Central memory CD4-positive, alpha-beta T cell (primary cell): ENCODE data around the gene KLHL40.

Source experiments
- DNase-seq: peaks from one replicate; pipeline ENCODE4 v3.0.0; 2022
- total RNA-seq, 3 experiments: gene quantifications; one replicate each; lab custom pipeline; 2026; lab: John Stamatoyannopoulos, UW

The KLHL40 gene
- total RNA-seq = 0 reads per million in 3 experiments

GRCh38 chr3:42685363-42685881 is at the start of gene KLHL40:
KLHL40 (plus strand) TSS chr3:42685537; CDS start chr3:42685619, 82 bp downstream.
- no peak for DNase-seq

DNA sequence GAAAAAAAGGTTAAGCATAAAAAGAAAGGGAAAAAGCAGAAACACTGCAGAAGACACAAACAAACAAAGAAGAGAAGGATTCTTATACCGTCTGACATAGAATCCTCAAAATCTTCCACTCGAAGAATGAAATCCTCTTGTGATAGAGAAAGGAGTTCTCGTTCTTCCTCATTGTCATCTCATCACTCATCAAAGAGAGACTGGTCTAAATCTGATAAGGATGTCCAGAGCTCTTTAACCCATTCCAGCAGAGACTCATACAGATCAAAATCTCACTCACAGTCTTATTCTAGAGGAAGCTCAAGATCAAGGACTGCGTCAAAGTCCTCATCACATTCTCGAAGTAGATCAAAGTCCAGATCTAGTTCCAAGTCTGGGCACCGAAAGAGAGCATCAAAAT is 48.3 kb upstream of the KLHL40 start:
- DNase-seq = no peak

DNA sequence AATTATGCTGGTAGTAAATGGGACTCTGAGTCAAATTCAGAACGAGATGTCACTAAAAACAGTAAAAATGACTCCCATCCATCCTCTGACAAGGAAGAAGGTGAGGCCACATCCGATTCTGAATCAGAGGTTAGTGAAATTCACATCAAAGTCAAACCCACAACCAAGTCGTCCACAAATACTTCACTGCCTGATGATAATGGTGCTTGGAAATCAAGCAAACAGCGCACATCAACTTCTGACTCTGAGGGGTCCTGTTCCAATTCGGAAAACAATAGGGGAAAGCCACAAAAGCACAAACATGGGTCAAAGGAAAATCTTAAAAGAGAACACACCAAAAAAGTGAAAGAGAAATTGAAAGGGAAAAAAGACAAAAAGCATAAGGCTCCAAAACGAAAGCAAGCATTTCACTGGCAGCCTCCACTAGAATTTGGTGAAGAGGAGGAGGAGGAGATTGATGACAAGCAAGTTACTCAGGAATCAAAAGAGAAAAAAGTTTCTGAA is 46.9 kb upstream of the KLHL40 start:
- DNase-seq = peak; percentile 70

DNA sequence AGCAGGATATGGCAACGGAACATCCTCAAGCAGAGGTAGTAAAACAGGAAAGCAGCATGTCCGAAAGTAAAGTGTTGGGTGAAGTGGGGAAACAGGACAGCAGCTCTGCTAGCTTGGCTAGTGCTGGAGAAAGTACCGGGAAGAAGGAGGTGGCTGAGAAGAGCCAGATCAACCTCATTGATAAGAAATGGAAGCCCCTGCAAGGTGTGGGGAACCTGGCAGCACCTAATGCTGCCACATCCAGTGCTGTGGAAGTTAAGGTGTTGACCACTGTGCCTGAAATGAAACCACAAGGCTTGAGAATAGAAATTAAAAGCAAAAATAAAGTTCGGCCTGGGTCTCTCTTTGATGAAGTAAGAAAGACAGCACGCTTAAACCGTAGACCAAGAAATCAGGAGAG is 46.1 kb upstream of the KLHL40 start:
- DNase-seq = no peak

DNA sequence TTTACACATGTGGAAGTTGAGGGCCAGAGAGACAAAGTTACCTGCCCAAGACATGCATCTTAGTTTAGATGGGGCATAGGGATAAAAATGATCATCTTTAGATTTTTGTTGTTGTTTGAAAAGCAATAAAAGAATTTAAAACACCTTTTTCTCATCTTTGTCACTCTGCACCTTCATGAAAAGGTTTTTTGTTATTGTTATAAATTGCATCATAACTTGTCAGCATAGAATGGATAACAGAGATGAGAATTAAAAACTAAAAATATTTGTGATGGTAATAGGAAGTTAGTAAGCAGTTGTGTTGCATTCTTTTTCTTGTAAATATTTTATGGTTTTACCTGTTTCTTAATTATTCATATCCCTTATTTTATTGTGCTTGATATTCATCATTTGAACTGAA is 45.2 kb upstream of the KLHL40 start:
- no peak for DNase-seq

- no peak for DNase-seq
Observed at GRCh38 chr3:42640771-42641370, 44.5 kb upstream of the KLHL40 start.

GRCh38 chr3:42647821-42648459 is 37.4 kb upstream of the KLHL40 start:
- DNase-seq = no peak

DNA sequence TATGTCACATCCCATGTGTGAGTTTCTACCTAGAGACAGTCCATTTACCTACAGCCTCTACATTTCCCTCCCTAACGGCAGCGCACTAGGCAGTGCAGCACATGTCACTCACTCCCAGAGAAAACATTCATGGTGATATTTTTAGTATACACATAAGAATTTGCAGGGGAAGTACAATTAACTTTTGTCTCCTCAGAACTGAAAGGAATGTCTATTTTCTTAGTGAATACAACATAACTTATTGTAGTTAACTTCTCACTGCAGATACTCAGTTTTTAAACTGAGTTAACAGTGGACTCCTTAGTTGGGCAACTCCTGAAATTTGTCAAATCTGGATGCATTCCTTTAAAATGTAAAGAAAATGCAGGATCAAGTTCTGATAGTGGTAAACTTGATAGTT is 36.3 kb upstream of the KLHL40 start:
- no peak for DNase-seq

- DNase-seq = no peak
Observed at GRCh38 chr3:42649783-42650182, 35.6 kb upstream of the KLHL40 start.

DNA sequence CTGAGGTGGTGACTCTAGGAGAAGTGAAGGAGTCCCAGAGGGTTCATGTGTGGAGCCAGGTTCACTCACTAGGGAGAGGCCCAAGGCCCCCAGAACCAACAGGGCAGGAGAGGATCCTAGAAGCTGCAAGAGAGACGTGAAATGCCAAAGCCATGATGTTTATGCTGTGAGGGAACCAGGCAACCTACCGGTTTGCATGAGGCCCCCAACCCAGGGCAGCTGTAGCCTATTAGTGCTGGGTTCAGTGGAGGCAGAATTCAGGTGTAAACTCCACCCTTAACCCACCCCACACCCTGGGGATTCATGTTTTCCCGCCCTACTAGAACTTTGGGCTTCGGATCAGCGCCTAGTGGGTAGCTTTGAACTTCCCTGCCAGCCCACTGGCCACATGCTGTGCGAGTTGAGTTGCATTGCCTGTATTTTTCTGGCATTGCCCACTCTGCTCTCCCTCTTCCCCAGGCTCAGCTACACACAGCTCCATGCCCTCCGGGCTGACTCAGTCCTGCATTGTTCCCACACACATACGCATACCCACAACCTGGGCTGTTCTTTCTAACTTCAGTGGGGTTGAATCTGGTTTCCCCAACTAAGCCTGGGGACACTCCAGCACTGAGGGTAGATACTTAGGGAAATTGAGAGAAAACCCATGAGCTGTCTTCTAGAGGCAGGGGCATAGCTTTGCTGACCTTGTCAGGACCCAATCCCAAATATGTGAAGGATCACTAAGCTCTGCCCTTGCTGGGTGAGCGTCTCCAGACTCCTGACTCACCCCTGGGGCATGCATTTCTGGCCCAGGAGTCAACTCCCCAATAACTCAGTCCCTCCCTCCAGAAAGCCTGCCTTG is 33.9 kb upstream of the KLHL40 start:
- DNase-seq = no peak

DNA sequence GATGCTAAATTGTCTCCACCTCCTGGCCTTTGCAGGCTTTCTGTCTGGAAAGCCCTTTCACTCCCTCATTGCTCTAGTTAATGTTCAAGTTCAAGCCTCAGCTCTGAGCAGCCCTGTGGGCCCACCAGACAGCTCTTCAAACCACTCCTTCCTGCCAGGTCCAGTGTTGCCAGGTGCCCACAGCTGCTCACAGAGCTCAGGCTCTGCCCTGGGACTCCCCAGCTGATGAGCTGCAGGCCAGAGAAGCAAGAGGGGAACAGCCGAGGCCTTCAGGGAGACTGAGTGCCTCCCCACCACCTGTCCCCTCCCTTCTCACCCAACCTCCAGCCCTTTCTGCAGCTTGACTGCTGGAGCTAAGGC is 33.1 kb upstream of the KLHL40 start:
- no peak for DNase-seq

DNA sequence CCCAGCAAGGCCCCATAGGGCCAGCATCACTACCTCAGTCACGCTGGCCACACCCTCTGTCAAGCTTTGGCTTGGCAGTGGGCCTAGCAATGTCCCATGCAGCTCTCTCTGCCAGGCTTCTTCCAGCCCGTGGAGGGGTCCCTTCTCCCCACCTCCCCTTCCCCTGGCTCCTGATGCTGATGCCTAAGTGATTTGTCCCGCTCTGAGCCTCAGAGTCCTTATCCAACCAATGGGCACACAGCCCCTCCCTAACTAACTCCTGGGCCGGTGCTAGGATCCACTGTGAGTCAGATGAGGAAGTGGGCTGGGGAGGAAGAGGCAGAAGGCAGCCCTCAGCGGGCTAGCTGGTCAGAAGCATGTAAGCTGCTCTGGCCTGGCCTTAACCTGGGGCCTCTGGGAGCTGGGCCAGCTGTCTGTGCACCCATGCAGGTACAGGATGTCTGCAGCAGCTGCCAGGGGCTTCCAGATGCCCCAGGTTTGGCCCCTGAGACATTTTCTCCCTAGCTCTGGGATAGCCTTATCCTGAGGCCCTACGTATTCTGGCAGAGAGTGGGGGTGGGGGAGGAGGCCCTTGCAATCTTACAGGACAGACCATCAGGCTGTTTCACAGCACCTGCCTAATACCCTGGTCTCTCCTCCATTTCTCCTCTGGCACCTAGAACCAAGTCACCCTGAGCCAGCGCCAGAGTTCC is 32.6 kb upstream of the KLHL40 start:
- no peak for DNase-seq

DNA sequence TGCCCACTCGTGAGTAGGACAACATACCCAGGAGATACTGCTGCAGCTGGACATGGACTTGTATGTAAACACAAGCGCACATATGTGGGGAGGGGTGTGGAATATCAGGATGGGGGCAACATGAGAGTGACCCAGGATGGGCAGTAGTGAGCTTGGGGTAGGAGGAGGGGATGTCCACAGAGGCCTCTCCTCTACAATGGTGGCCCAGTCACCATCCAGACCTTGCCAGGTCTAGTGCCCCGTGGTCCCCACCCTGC is 32.1 kb upstream of the KLHL40 start:
- no peak for DNase-seq

DNA sequence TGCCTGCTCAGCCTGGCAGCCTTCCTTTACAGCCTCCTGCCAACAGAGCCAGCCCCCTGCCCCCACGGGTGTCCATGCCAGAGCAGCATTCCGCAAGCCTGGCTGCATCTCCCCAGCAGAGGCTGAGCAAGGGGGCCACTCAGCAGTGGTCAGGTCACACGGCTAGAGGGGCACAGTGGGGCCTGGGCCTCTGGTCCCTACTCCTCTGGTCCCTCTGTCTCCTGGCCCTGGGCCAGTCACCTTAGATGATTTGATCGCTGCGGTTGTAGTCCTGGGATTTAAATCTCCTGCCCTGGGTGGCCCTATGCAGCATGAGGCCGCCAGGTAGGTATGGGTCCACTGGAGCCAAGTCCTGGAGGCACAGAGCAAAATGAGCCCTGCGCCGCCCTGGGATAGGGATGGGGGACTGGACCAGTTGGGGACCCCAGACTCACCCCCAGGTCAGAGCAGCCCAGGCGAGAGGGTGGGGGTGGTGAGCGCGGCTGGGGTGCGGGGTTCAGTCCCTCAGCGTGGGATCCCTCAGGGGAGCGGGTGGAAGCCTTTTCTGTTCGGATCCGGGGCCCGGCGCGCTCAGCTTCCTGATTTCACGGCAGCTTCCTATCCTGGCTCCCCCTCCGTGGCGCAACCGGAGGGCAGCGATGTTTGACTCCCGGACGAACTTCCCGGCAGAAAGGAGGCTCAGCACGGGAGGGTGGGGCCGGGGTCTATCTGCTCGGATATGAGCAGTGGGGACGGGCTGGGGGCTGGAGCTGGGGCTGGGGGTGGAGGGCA is 31.6 kb upstream of the KLHL40 start, which contains the start of gene ZBTB47:
Gene ZBTB47, plus strand, starts transcription at position 138 of the 771 bp plus-strand sequence. CDS start 4,659 bp downstream, outside the sequence.
- no peak for DNase-seq

- no peak for DNase-seq
Observed at GRCh38 chr3:42654331-42655201, 30.8 kb upstream of the KLHL40 start.

DNA sequence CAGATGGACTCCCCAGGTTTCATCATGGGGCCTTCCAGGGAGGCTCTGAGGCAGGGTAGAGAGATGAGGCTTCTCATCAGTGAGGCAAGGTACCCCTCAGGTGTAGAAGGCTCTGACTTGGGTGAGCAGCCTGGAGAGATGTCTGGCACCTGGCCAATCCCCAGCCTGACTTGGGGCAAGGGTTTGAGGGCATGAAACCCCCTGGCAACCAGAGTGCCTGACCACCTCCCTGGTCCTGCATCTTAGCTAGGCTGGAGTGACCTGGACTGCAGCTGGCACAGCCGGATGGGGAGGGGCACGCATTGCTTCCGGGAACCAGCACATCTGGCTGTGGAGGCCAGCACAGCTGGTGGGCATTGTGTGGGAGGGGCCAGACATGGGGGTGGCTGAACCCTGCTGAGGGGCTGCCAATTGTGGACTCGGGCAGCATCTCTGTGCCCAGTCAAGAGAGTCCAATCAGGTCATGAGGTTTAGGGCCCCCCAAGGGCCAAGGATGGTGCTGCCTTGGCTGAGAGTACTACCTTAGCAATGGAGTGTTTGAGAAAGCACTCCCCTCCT is 29.9 kb upstream of the KLHL40 start:
- DNase-seq = no peak

GRCh38 chr3:42655980-42656679 is 29.2 kb upstream of the KLHL40 start:
- DNase-seq = no peak

DNA sequence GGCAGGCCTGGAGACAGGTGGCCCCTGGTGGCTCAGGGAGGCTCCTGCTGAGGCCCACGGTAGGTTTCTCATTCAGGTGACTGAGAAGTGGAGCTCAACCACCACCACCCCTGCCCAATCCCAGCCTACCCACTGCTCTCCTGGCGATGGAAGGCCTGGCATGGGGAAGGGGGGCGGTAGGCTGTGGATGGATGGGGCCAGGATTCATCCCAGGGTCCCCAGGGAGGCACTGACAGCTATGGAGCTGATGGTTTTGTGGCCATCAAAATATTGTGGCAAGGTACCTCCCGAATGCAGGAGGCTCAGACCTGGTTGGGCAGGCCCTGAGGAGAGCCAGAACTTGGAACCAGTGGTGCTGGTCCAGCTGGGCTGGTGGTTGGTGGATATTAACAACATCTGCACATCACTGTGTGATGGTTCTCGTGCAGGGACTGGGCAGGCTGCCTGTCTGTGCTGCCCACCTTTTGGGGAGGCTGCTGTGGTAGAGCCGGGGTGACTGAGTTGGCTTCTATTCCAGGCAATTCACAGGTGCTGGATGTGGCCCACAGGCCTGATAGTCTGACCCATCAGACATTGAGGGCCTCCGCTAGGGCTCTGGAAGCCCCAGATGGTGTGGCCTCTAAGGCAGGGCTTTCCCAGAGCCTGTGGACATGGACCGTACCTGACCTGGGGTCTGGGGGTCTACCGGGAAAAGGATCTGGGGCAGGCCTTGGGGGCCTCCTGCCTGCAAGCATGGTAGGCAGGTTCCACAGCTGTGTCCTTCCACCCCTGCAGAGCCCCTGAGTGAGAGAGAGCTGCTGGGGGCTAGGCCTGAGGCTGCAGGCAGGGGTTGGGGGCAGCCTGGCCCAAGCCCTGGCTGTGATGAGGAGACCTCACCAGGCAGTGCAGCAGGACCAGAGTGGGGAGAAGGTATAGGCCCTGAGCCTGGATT is 28.4 kb upstream of the KLHL40 start:
- DNase-seq = no peak

- no peak for DNase-seq
Observed at GRCh38 chr3:42657675-42658074, 27.7 kb upstream of the KLHL40 start.
